ENCODE measurements around the gene CDH22. TPM values are rescaled to one million over a fixed set of nuclear protein-coding genes. Genes with fewer than 3 reads are reported as not detected.

The CDH22 gene
- total RNA-seq, 4 donors from 2014 or later = 0.11 to 2.3 (median 0.76) TPM

DNA sequence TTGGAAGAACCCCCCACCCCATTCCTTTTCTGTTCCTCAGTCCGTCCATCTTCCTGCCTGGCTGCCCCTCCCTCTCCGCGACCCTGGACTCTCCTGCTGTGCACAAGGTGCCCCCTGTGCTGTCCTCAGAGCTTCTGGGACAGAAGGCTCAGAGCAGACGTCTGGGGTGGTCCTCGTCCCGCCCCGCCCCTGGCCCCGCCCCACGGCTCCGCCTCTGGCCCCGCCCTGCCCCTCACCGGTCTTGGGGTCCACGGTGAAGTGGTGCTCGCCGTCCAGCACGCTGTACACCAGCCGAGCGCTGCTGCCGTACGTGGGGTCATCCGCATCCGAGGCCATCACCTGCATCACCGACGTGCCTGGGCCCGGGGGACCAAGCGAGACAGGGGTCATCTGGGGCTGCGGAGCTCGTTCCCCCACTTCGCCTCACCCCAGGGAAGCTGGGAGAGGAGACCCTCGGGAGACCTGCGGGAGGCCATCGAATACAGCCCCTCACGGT, 81.0 kb downstream of the CDH22 start:
- Histone ChIP-seq H3K36me3 (no peaks in the 10 kb centered on the region), H3K4me3 (no peak overlapping the region), H3K4me1 (no peaks in the 10 kb centered on the region), H3K9me3 (no peaks in the 10 kb centered on the region), H3K27me3 (peaks cover 0 to 82% (median 0%) of the 10 kb centered on the region in 4 donors), H3K27ac (no peak overlapping the region)
- no peak for DNase-seq
- 50 to 79% methylated on average over 12 to 13 of the region's 33 CpGs for WGBS, 2 donors
- TF ChIP-seq POLR2A (IDR thresholded peaks at IDR 0.05) = no peak
- TF ChIP-seq, protein P1, sequence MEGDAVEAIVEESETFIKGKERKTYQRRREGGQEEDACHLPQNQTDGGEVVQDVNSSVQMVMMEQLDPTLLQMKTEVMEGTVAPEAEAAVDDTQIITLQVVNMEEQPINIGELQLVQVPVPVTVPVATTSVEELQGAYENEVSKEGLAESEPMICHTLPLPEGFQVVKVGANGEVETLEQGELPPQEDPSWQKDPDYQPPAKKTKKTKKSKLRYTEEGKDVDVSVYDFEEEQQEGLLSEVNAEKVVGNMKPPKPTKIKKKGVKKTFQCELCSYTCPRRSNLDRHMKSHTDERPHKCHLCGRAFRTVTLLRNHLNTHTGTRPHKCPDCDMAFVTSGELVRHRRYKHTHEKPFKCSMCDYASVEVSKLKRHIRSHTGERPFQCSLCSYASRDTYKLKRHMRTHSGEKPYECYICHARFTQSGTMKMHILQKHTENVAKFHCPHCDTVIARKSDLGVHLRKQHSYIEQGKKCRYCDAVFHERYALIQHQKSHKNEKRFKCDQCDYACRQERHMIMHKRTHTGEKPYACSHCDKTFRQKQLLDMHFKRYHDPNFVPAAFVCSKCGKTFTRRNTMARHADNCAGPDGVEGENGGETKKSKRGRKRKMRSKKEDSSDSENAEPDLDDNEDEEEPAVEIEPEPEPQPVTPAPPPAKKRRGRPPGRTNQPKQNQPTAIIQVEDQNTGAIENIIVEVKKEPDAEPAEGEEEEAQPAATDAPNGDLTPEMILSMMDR (IDR thresholded peaks at IDR 0.05) = no peak
- intact Hi-C loops (cut with DNase I) = no loop called here

DNA sequence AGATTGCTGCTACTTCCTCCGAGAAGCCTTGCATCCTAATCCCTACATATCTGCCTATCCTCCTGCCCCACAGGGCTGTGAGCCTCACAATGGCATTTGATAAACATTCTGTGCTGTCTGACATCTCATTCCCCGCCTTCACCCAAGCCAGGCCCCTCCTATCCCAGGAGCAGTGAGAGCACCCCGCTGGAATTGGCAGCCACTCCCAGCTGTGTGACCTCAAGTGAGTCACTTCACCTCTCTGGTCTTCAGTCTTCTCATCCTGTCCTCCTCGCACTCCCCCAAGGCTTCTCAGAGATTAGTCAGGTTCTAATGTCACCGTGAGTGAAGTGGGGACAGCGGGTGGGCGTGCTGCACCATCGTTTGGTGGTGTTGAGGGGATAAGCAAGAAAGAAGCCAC, 81.7 kb downstream of the CDH22 start:
- DNase-seq = no peak
- Histone ChIP-seq H3K27me3 (peaks cover 0 to 80% (median 0%) of the 10 kb centered on the region in 4 donors), H3K9me3 (no peaks in the 10 kb centered on the region), H3K4me3 (no peak overlapping the region), H3K27ac (no peak overlapping the region), H3K4me1 (no peaks in the 10 kb centered on the region), H3K36me3 (no peaks in the 10 kb centered on the region)
- no peak for TF ChIP-seq POLR2A (IDR thresholded peaks at IDR 0.05)
- TF ChIP-seq, protein P1 (IDR thresholded peaks at IDR 0.05) = no peak
- WGBS, 2 donors = 58 to 63% methylated on average over 2 to 8 of the region's 8 CpGs
- intact Hi-C loops (cut with DNase I) = no loop called here

DNA sequence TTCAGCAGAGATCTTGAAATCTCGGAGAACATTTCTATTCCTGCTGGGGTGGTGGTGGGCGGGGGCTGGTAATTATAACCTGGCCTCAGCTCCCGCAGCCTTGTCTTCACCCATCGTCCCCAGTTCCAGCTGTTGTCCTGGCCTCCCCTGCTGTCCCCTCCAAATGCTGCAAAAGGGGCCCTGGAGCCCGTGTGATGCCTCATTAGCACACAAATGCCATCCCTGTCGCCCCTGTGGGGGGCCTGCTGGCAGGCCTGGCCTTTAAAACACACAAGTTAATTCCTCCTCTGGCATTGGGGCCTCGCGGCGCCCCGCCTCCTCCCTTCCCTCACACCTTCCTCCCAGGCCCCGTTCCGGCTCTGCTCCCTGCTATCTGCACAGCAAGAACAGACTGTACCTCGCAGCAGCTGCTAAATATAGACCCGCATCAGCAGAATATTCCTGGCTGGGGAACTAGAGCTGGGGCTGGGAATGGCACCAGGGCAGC, 85.7 kb downstream of the CDH22 start:
- Histone ChIP-seq H3K4me3 (no peak overlapping the region), H3K4me1 (no peaks in the 10 kb centered on the region), H3K27ac (no peak overlapping the region), H3K9me3 (no peaks in the 10 kb centered on the region), H3K27me3 (peaks cover 0 to 42% (median 0%) of the 10 kb centered on the region in 4 donors), H3K36me3 (no peaks in the 10 kb centered on the region)
- intact Hi-C loops (cut with DNase I) = no loop called here
- no peak for DNase-seq
- WGBS, 2 donors = 53 to 77% methylated on average over 5 to 14 of the region's 14 CpGs
- no peak for TF ChIP-seq POLR2A (IDR thresholded peaks at IDR 0.05)
- TF ChIP-seq, protein P1 (IDR thresholded peaks at IDR 0.05) = no peak

DNA sequence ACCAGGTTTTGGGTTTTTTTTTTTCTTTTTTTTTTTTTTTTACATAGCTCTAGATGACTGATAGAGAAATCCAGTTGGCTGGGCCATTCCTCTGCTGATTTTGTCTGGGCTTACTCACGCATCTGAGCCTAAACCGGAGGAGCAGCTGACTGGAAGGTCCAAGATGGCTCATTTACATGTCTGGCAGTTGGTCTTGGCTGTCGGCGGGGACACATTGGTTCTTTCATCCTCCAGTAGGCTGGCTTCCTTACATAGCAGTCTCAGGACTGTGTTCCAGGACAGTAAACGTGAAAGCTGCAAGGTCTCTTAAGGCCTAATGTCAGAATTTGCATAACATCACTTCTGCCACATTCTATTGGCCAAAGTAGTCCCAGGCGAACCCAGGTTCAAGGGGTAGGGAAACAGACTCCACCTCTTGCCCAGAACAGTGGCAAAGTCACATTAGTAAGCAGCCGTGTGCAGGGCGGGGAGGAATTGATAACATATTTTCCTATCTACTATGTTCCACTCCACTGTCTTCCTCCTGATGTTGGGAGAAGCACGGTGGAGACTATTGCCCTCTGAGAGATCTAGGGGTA, 87.0 kb downstream of the CDH22 start:
- intact Hi-C loops (cut with DNase I) = no loop called here
- Histone ChIP-seq H3K9me3 (no peaks in the 10 kb centered on the region), H3K4me3 (no peak overlapping the region), H3K4me1 (no peaks in the 10 kb centered on the region), H3K36me3 (no peaks in the 10 kb centered on the region), H3K27ac (no peak overlapping the region), H3K27me3 (peaks cover 0 to 33% (median 0%) of the 10 kb centered on the region in 4 donors)
- WGBS, 2 donors = 80 to 85% methylated on average over 5 to 8 of the region's 9 CpGs
- DNase-seq = no peak
- TF ChIP-seq POLR2A (IDR thresholded peaks at IDR 0.05) = no peak
- TF ChIP-seq, protein P1 (IDR thresholded peaks at IDR 0.05) = no peak

DNA sequence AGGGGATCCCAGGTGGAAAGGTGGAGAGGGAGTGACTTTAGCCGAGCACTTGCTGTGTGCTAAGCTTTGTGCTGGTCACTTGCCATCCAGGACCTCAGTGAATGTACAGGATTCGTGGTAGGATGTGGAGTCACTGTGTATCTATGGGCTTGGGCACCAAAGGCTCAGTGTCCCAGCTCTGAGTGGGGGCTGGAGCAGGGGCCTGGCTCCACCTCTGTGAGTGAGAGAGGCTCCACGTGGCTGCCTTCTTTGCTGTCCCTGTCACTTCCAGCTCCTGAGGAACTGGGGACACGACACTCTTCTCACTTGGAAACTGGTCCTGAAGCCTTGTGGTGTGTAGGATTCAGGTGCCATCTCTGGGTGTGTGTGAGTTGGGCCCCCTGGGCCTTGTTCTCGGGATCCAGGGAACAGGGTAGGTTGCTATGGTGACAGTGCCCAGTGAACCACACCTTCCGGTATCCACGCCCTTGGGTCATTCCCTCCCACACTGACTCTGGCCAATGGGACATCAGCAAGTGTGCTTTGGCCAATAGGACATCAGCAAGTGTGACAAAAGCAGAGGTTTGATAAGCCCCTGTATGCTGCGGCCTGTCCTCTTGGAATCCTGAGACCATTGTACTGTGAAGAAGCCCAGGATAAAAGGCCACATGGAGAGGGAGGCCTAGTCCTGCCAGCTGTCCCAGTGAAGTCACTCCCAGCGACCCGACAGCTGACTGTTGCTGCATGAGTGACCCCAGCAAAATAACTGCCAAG, 87.7 kb downstream of the CDH22 start:
- Histone ChIP-seq H3K9me3 (no peaks in the 10 kb centered on the region), H3K27ac (no peak overlapping the region), H3K4me3 (no peak overlapping the region), H3K4me1 (peaks cover 0 to 5% (median 0%) of the 10 kb centered on the region in 3 donors), H3K27me3 (peaks cover 0 to 35% (median 0%) of the 10 kb centered on the region in 4 donors), H3K36me3 (no peaks in the 10 kb centered on the region)
- TF ChIP-seq, protein P1 (IDR thresholded peaks at IDR 0.05) = no peak
- TF ChIP-seq POLR2A (IDR thresholded peaks at IDR 0.05) = no peak
- no peak for DNase-seq
- intact Hi-C loops (cut with DNase I) = no loop called here
- WGBS, 2 donors = 67 to 72% methylated on average over 6 to 8 of the region's 10 CpGs

All from esophagus squamous epithelium (tissue), 5 donors.